Endothelial cell (in vitro differentiated cells): Measurements from ENCODE around the gene CYGB. TPM values are rescaled to one million over a fixed set of nuclear protein-coding genes. Genes with fewer than 3 reads are reported as not detected.

Experiments used
- DNase-seq: peaks from one replicate; pipeline ENCODE4 v3.0.0; 2021; ENCODE audit warnings: low spot score
- H3K27ac Mint-ChIP-seq: one replicate; pipeline ENCODE4 v1.8.0; 2021; ENCODE audit warnings: mixed read lengths, inconsistent platforms; ENCODE audit not compliant: unreplicated experiment
- H3K27me3 Mint-ChIP-seq: one replicate; pipeline ENCODE4 v1.8.0; 2021; ENCODE audit warnings: mild to moderate bottlenecking, moderate library complexity, mixed read lengths, inconsistent platforms; ENCODE audit not compliant: unreplicated experiment
- H3K36me3 Mint-ChIP-seq: one replicate; pipeline ENCODE4 v1.8.0; 2021; ENCODE audit warnings: mild to moderate bottlenecking, low read depth, mixed read lengths, inconsistent platforms; ENCODE audit not compliant: unreplicated experiment
- H3K4me1 Mint-ChIP-seq: one replicate; pipeline ENCODE4 v1.8.0; 2021; ENCODE audit warnings: mild to moderate bottlenecking, mixed read lengths, inconsistent platforms; ENCODE audit not compliant: unreplicated experiment
- H3K4me3 Mint-ChIP-seq: one replicate; pipeline ENCODE4 v1.8.0; 2021; ENCODE audit warnings: mild to moderate bottlenecking, mixed read lengths, inconsistent platforms; ENCODE audit not compliant: unreplicated experiment
- H3K9me3 Mint-ChIP-seq: one replicate; pipeline ENCODE4 v1.8.0; 2021; ENCODE audit warnings: mixed read lengths, inconsistent platforms; ENCODE audit not compliant: unreplicated experiment
- CTCF ChIP-seq: fragments of 200-600 bp; sonication (generic); IDR thresholded peaks from one replicate; pipeline ENCODE4 v1.5.0; 2021; ENCODE audit warnings: antibody characterized with exemption; ENCODE audit not compliant: unreplicated experiment
- total RNA-seq: library from RNA; stranded (reverse); fragmentation: NEBNext Ultra II Directional; extraction: Animal tissue kit (Norgen Biotek cat#: 25700); gene quantifications from one replicate; pipeline ENCODE4 v1.2.1, GENCODE V29; 2021; ENCODE audit not compliant: unreplicated experiment

Gene CYGB
- total RNA-seq, 1 donor from 2014 or later = 0.51 TPM

GRCh38 chr17:76553178-76553908, 15.8 kb upstream of the CYGB start:
- no peak for TF ChIP-seq CTCF
- peaks cover 4% of the 10 kb centered on the region for H3K36me3 Mint-ChIP-seq
- H3K27me3 Mint-ChIP-seq = peaks cover 5% of the 10 kb centered on the region
- no peak for DNase-seq
- peaks cover 21% of the 10 kb centered on the region for H3K4me1 Mint-ChIP-seq
- no peak overlapping the region for H3K4me3 Mint-ChIP-seq
- H3K9me3 Mint-ChIP-seq = no peaks in the 10 kb centered on the region
- no peak overlapping the region for H3K27ac Mint-ChIP-seq

- Mint-ChIP-seq H3K27ac (no peak overlapping the region), H3K27me3 (no peaks in the 10 kb centered on the region), H3K4me3 (no peak overlapping the region), H3K36me3 (no peaks in the 10 kb centered on the region), H3K4me1 (peaks cover 10% of the 10 kb centered on the region), H3K9me3 (no peaks in the 10 kb centered on the region)
- no peak for DNase-seq
- no peak for TF ChIP-seq CTCF
Observed at GRCh38 chr17:76551685-76552084, 14.2 kb upstream of the CYGB start.

GRCh38 chr17:76550712-76551615, 13.5 kb upstream of the CYGB start:
- H3K4me3 Mint-ChIP-seq = no peak overlapping the region
- H3K36me3 Mint-ChIP-seq = no peaks in the 10 kb centered on the region
- no peaks in the 10 kb centered on the region for H3K9me3 Mint-ChIP-seq
- DNase-seq = no peak
- H3K27me3 Mint-ChIP-seq = no peaks in the 10 kb centered on the region
- H3K27ac Mint-ChIP-seq = peak overlapping the region; percentile 50
- TF ChIP-seq CTCF = no peak
- H3K4me1 Mint-ChIP-seq = peaks cover 13% of the 10 kb centered on the region

GRCh38 chr17:76549539-76549938, 12.0 kb upstream of the CYGB start:
- Mint-ChIP-seq H3K4me1 (peaks cover 13% of the 10 kb centered on the region), H3K9me3 (no peaks in the 10 kb centered on the region), H3K27me3 (peaks cover 3% of the 10 kb centered on the region), H3K27ac (no peak overlapping the region), H3K36me3 (no peaks in the 10 kb centered on the region), H3K4me3 (no peak overlapping the region)
- TF ChIP-seq CTCF = no peak
- DNase-seq = no peak

- Mint-ChIP-seq H3K27me3 (peaks cover 3% of the 10 kb centered on the region), H3K9me3 (no peaks in the 10 kb centered on the region), H3K36me3 (no peaks in the 10 kb centered on the region), H3K4me1 (peaks cover 13% of the 10 kb centered on the region), H3K4me3 (no peak overlapping the region), H3K27ac (no peak overlapping the region)
- no peak for DNase-seq
- TF ChIP-seq CTCF = no peak
Observed at GRCh38 chr17:76549215-76549518, 11.7 kb upstream of the CYGB start.
